GM18907 (cell line): Measurements from ENCODE around the gene DLEC1.
A peak's percentile ranks its signal among the peaks of the same experiment; 100 is the strongest.

Experiments used
- ATAC-seq: cut with Tn5 transposase; IDR thresholded peaks from one replicate; pipeline ENCODE4 v1.9.1; 2021; ENCODE audit warnings: mild to moderate bottlenecking, moderate library complexity; ENCODE audit not compliant: unreplicated experiment

Gene DLEC1

GRCh38 chr3:38000965-38001455 is 38.0 kb upstream of the DLEC1 start:
- no peak for ATAC-seq

GRCh38 chr3:38001456-38002081 is 37.4 kb upstream of the DLEC1 start:
- no peak for ATAC-seq

GRCh38 chr3:38002291-38002876 is 36.6 kb upstream of the DLEC1 start:
- ATAC-seq = no peak

GRCh38 chr3:38002940-38003339 is 36.1 kb upstream of the DLEC1 start:
- no peak for ATAC-seq

GRCh38 chr3:38003371-38003816 is 35.6 kb upstream of the DLEC1 start:
- ATAC-seq = no peak

- no peak for ATAC-seq
Observed at GRCh38 chr3:38003817-38004414, 35.1 kb upstream of the DLEC1 start.

GRCh38 chr3:38004415-38005075 is 34.5 kb upstream of the DLEC1 start:
- ATAC-seq = peak; percentile 48

- ATAC-seq = no peak
Observed at GRCh38 chr3:38005076-38006020, 33.7 kb upstream of the DLEC1 start.

GRCh38 chr3:38006031-38006430 is 33.0 kb upstream of the DLEC1 start:
- ATAC-seq = no peak

- ATAC-seq = no peak
Observed at GRCh38 chr3:38006445-38006995, 32.5 kb upstream of the DLEC1 start.

GRCh38 chr3:38007754-38008090 is 31.3 kb upstream of the DLEC1 start:
- no peak for ATAC-seq

GRCh38 chr3:38008191-38008701 is 30.8 kb upstream of the DLEC1 start:
- no peak for ATAC-seq

GRCh38 chr3:38008971-38009580 is 29.9 kb upstream of the DLEC1 start:
- no peak for ATAC-seq

GRCh38 chr3:38009807-38010591 is 29.0 kb upstream of the DLEC1 start:
- ATAC-seq = no peak

GRCh38 chr3:38011111-38011510 is 27.9 kb upstream of the DLEC1 start:
- no peak for ATAC-seq

GRCh38 chr3:38015485-38015884 is 23.5 kb upstream of the DLEC1 start:
- ATAC-seq = no peak

- no peak for ATAC-seq
Observed at GRCh38 chr3:38015984-38016383, 23.0 kb upstream of the DLEC1 start.

- no peak for ATAC-seq
Observed at GRCh38 chr3:38016410-38016809, 22.6 kb upstream of the DLEC1 start.

- no peak for ATAC-seq
Observed at GRCh38 chr3:38016847-38017444, 22.1 kb upstream of the DLEC1 start.
